Endothelial cell (in vitro differentiated cells): ENCODE measurements around the gene BMP2K. TPM values are rescaled to one million over a fixed set of nuclear protein-coding genes. Genes with fewer than 3 reads are reported as not detected.
A peak's percentile ranks its signal among the peaks of the same experiment; 100 is the strongest.
"Not testable (repeated sequence)": the region's sequence is repeated elsewhere in the genome, so short reads cannot be mapped to it uniquely, and the experiment has no call there.

Experiments used
- DNase-seq: peaks from one replicate; pipeline ENCODE4 v3.0.0; 2021; ENCODE audit warnings: low spot score
- H3K27ac Mint-ChIP-seq: one replicate; pipeline ENCODE4 v1.8.0; 2021; ENCODE audit warnings: mixed read lengths, inconsistent platforms; ENCODE audit not compliant: unreplicated experiment
- H3K27me3 Mint-ChIP-seq: one replicate; pipeline ENCODE4 v1.8.0; 2021; ENCODE audit warnings: mild to moderate bottlenecking, moderate library complexity, mixed read lengths, inconsistent platforms; ENCODE audit not compliant: unreplicated experiment
- H3K36me3 Mint-ChIP-seq: one replicate; pipeline ENCODE4 v1.8.0; 2021; ENCODE audit warnings: mild to moderate bottlenecking, low read depth, mixed read lengths, inconsistent platforms; ENCODE audit not compliant: unreplicated experiment
- H3K4me1 Mint-ChIP-seq: one replicate; pipeline ENCODE4 v1.8.0; 2021; ENCODE audit warnings: mild to moderate bottlenecking, mixed read lengths, inconsistent platforms; ENCODE audit not compliant: unreplicated experiment
- H3K4me3 Mint-ChIP-seq: one replicate; pipeline ENCODE4 v1.8.0; 2021; ENCODE audit warnings: mild to moderate bottlenecking, mixed read lengths, inconsistent platforms; ENCODE audit not compliant: unreplicated experiment
- H3K9me3 Mint-ChIP-seq: one replicate; pipeline ENCODE4 v1.8.0; 2021; ENCODE audit warnings: mixed read lengths, inconsistent platforms; ENCODE audit not compliant: unreplicated experiment
- CTCF ChIP-seq: fragments of 200-600 bp; sonication (generic); IDR thresholded peaks from one replicate; pipeline ENCODE4 v1.5.0; 2021; ENCODE audit warnings: antibody characterized with exemption; ENCODE audit not compliant: unreplicated experiment
- total RNA-seq: library from RNA; stranded (reverse); fragmentation: NEBNext Ultra II Directional; extraction: Animal tissue kit (Norgen Biotek cat#: 25700); gene quantifications from one replicate; pipeline ENCODE4 v1.2.1, GENCODE V29; 2021; ENCODE audit not compliant: unreplicated experiment

The BMP2K gene
- total RNA-seq, 1 donor from 2014 or later: 270 TPM

- Mint-ChIP-seq H3K27me3 (peaks cover 1% of the 10 kb centered on the region), H3K4me3 (peak overlapping the region; percentile 75), H3K9me3 (no peaks in the 10 kb centered on the region), H3K36me3 (no peaks in the 10 kb centered on the region), H3K4me1 (peaks cover 36% of the 10 kb centered on the region), H3K27ac (peak overlapping the region; percentile 58)
- TF ChIP-seq CTCF: no peak
- DNase-seq: no peak
Measured at GRCh38 chr4:78784236-78784865, 8.2 kb downstream of the BMP2K start.

- TF ChIP-seq CTCF: no peak
- no peaks in the 10 kb centered on the region for H3K36me3 Mint-ChIP-seq
- DNase-seq: no peak
- H3K9me3 Mint-ChIP-seq: no peaks in the 10 kb centered on the region
- no peak overlapping the region for H3K27ac Mint-ChIP-seq
- peaks cover 1% of the 10 kb centered on the region for H3K27me3 Mint-ChIP-seq
- peaks cover 42% of the 10 kb centered on the region for H3K4me1 Mint-ChIP-seq
- H3K4me3 Mint-ChIP-seq: no peak overlapping the region
Measured at GRCh38 chr4:78787392-78788006, 11.3 kb downstream of the BMP2K start.

GRCh38 chr4:78788007-78788889 lies 12.1 kb downstream of the BMP2K start:
- peaks cover 42% of the 10 kb centered on the region for H3K4me1 Mint-ChIP-seq

GRCh38 chr4:78795594-78796416 lies 19.7 kb downstream of the BMP2K start:
- H3K4me3 Mint-ChIP-seq, H3K27ac Mint-ChIP-seq: not testable (repeated sequence)

More at GRCh38 chr4:78788007-78788889, 12.1 kb downstream of the BMP2K start:
- Mint-ChIP-seq H3K27ac (no peak overlapping the region), H3K36me3 (no peaks in the 10 kb centered on the region), H3K4me3 (no peak overlapping the region), H3K9me3 (no peaks in the 10 kb centered on the region), H3K27me3 (peaks cover 1% of the 10 kb centered on the region)
- no peak for DNase-seq
- TF ChIP-seq CTCF: no peak

GRCh38 chr4:78796526-78796925 lies 20.4 kb downstream of the BMP2K start:
- Mint-ChIP-seq H3K27ac (peak overlapping the region; percentile 49), H3K4me1 (peaks cover 33% of the 10 kb centered on the region), H3K9me3 (no peaks in the 10 kb centered on the region), H3K27me3 (peaks cover 1% of the 10 kb centered on the region), H3K4me3 (no peak overlapping the region), H3K36me3 (peaks cover 13% of the 10 kb centered on the region)
- no peak for TF ChIP-seq CTCF
- no peak for DNase-seq

More at GRCh38 chr4:78795594-78796416, 19.7 kb downstream of the BMP2K start:
- not testable (repeated sequence) for DNase-seq, H3K27me3 Mint-ChIP-seq, H3K9me3 Mint-ChIP-seq
- Mint-ChIP-seq H3K36me3 (peaks cover 13% of the 10 kb centered on the region), H3K4me1 (peaks cover 26% of the 10 kb centered on the region)
